Stomach (tissue), 4 donors: Measurements from ENCODE around the gene ABCA13.

Experiments
- CTCF ChIP-seq, 7 experiments: fragments of 450-650 bp in 4 of 7; fragments of 200-600 bp in 3 of 7; sonication (generic) in 3 of 7; IDR thresholded peaks; one replicate each; pipeline ENCODE4 v1.5.1; 2016 to 2019; ENCODE audit warnings: antibody characterized with exemption in 7 of 7, control low read depth in 2 of 7, mild to moderate bottlenecking in 1 of 7
- POLR2A ChIP-seq, 4 donors: fragments of 450-650 bp; IDR thresholded peaks; one replicate each; pipeline ENCODE4 v1.6.1; 2016; ENCODE audit warnings: antibody characterized with exemption in 4 of 4, control low read depth in 2 of 4, mild to moderate bottlenecking in 1 of 4, moderate library complexity in 1 of 4

- TF ChIP-seq CTCF (IDR thresholded peaks at IDR 0.05) (no peak), POLR2A (IDR thresholded peaks at IDR 0.05) (no peak)
These were observed 37.8 kb downstream of the ABCA13 start for GRCh38 chr7:48209004-48209600.
